T-helper 9 cell (primary cell): ENCODE results near the gene MAP3K13.
"Not testable (repeated sequence)": the region's sequence is repeated elsewhere in the genome, so short reads cannot be mapped to it uniquely, and the experiment has no call there.

Source experiments
- DNase-seq: peaks from one replicate; pipeline ENCODE4 v3.0.0-alpha.2; 2020

The MAP3K13 gene

DNA sequence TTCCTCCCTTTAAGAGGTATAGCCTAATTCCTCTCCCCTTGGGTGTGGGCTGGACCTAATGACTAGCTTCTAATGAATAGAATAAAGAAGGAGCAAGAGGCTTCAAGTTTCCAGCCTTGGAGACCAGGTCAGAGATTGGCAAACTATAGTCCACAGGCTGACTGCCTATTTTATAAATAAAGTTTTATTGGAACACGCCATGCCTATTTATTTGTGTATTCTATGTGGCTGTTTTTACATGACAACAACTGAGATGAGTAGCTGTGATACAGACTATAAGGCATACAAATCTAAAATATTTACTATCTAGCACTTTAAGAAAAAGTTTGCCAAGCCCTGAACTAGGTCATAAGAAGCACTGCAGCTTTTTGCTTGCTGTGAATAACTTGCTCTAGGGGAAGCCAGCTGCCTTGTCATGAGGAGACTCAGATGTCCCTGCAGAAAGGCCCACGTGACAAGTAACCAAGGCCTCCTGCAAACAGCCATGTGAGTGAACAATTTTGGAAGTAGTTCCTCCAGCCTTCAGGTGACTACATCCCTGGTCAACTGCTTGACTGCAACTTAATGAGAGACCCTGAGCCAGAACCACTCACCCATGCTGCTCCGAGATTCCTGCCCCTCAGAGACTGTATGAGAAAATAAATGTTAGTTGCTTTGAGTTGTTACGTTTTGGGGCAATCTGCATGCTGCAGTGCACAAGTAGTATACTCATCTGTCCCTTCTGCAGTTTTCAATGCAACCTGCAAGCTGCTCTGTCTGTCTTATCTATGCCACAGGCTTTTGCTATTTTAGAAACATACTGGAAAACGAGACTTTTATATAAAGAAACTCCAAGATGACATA is 21.1 kb upstream of the MAP3K13 start:
- DNase-seq = no peak

DNA sequence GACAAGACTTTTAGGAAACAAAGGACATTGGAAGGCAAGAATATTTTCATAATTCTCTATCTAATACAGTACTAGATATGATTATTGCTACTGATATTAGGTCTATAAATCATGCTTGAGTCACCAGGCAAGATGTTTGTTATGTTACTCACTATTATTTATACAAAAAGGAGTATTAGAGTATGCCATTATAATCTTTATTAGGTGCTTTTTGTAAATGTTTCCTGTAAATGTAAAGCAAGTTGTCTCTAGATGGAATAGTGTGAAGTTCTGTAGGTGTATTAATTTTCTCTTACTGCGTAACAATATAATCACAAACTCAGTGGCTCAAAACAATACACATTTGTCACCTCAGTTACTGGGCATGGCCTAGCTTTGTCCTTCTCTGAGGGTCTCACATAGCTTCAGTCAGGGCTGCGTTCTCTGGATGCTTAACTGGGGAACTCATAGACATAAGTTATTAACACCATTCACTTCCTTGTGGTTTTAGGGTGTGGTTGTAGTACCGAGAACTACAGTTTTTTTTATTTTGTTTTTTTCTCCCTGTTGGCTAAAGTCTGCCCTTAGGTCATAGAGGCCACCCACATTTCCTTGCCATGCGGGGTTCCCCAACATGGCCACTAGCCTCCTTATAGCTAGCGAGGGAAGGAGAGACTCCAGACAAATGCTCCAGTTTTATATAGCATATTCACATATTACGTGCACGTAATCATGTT is 20.3 kb upstream of the MAP3K13 start:
- no peak for DNase-seq

DNA sequence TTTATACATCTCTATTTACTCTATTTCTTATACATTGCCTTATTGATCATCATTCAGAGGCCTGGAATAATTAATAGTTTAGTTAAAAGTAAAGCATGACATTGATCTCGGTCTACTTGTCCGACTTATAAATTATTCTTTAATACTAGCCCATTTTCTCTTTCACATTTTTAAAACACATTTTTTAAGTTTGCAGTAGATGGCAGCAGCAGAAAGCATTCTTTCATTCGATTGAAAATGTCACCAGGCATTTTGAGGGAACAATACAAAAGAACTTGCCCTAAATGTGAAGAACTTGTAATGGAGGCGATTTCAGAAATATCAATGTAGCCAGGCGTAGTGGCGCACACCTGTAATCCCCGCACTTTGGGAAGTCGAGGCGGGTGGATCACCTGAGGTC is 15.5 kb upstream of the MAP3K13 start:
- no peak for DNase-seq

DNA sequence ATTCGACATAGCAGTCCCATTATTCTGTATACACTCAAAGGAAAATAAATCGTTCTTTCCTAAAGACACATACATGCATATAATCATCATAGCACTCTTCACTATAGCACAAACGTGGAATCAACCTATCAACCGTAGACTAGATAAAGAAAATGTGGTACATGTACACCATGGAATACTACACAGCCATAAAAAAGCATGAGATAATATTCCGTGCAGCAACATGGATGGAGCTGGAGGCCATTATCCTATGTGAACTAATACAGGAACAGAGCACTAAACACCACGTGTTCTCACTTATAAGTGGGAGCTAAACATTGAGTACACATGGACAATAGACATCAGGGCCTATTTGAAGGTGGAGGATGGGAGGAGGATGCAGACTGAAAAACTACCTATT is 12.1 kb upstream of the MAP3K13 start:
- DNase-seq = no peak

DNA sequence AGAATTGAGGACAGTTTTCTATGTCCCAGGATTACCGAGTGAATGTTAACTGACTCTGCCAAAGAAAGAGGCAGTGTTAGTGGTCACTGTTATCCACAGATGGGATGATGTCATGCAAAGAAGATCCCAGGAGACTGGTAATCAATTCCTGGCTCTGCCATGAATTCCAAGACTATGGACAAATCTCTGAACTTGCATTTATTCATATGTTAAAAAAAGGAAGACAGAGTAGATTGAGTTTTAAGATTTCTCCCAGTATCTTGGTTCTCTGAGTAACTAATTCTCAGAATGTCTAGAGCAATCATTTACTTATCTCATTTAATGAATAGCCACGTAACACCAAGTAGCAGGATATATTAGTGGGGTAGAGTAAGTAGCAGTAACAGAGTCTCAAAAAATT is 11.5 kb upstream of the MAP3K13 start:
- no peak for DNase-seq

DNA sequence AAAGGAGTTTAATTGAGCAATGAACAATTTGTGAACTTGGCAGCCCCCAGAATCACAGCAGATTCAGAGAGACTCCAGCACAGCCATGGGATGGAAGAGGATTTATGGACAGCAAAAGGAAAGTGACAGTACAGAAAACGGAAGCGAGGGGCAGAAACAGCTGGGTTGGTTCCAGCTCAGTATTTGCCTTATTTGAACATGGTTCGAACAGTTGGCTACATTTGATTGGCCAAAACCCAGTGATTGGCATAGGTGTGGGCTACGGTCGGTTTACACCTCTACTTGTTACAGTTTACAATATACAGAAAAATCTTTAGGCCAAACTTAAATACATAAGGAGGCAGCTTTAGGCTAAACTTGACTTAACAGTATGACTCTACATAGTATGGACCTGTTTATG is 9.7 kb upstream of the MAP3K13 start:
- DNase-seq = no peak

DNA sequence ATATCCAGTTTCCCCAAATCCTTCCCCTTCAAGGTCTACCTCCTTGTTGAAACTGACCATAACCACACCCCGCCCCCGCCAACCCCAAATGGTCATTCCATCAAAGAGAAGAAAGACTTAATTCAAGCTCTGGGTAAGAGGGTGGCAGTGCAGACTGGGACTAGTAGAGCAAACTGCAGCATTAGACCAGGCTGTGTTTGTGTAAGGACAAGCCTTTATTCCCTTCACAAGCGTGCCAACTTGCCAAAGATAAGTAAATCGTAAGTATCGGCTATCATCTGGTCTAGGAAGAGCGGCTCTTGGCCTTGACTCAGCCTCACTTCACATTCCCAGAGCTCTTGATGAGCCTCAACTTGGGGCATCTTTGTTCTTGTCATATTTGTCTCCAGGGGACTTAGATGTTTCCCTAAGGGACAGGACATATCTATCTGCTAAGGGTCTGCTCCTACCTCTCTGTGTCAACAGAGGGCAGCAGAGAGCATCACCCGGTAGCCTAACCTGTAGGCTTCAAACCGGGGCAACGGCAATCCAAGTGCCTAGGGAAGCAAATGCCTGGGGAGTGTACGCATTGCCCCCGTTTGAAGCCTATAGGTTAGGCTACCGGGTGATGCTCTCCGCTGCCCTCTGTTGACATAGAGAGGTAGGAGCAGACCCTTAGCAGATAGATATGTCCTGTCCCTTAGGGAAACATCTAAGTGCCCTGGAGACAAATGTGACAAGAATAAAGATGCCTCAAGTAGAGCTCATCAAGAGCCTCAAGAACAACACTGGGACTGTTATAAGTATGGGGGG is 8.9 kb upstream of the MAP3K13 start:
- DNase-seq = peak; percentile 34

DNA sequence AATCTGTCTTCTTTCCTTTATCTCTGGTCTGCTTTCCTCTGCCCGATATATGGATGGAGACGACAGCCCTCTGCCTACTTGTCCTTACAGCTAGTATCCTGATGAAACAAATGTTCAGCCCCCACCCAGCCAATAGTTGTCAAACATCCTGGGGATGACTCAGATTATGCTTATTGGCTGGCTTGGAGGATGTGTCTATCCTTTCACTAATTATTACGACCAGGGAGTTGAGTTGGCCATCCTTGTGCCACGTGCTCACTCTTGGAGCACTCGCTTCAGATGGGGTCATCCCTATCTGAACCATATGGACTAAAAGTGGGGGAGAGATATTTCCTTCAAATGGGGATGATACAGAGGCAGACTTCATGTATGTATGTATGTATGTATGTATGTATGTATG is 6.4 kb upstream of the MAP3K13 start:
- DNase-seq = no peak

DNA sequence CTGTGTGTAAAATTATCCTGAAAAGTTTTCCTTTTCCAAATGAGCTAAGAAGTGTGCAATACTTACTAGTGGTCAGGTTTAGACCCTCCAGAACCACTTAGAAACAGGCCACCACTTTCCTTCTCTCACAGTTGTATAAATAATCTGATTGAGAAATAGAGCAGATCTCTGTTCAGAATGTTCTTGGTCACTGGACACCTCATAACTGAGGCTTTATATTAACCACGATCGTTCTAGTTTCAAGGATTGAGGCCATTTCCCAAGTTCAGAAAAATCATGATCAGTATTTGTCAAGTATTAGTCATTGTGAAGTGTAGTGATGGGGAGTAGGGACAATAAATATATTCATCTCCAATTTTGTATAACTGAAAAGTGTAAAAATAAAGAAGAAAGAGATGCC is 1.0 kb upstream of the MAP3K13 start:
- no peak for DNase-seq

DNA sequence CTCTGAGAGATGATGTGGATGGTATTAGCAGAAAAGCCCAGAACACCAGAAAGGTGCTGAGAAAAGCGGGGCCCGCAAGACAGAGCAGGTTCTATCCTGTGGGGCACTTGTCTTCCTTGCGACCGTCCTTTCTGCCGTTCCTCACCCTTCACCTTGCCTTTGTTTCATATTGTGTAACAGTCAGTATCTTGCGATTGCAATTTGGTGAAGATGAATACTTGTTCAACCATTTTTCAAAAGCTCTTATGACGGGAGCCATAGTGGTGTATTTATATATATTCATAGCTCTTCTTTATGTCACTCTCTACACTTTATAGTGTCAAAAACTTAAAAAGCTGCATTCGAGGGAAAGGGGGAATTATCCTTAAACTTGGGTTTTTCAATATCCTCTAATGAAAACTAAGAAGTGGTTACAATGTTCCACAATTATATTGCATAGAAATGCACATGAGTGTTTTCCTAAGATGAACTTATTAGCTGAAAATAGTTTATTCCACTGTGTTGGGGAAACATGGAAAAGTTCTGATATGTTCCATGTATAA is 797 bp downstream of the MAP3K13 start:
- DNase-seq = no peak

DNA sequence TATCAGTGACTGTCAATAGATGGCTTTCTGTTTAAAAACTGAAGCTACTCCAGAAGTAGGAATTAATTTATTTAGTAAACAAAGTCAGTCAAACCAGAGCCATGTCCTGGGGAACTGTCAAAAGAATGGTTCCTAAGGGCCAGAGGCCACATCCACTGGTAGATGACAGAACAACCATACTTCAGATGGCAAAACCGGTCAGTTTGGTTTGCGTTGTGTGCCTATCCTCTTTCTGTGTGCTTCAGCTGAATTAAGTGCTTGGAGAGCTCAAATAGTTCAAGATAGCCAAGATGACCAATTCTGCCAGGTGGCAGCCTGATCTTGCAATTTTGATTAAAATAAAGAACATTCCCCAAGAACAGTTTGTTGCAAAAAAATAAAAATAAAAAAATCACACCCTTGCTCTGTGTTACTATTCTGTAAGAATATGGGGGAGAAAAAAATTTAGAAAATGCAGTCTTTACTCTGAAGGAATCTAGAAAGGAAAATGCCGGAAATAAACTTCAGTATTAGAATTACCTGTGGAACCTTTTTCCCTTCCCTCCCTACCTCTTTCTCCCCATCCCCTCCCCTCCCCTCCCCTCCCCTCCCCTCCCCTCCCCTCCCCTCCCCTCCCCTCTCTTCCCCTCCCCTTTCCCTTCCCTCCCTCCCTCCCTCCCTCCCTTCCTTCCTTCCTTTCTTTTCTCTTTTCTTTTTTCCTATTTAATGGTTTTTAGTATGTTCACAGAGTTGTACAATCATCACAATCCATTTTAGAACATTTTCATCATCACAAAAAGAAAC is 2.5 kb downstream of the MAP3K13 start:
- no peak for DNase-seq

DNA sequence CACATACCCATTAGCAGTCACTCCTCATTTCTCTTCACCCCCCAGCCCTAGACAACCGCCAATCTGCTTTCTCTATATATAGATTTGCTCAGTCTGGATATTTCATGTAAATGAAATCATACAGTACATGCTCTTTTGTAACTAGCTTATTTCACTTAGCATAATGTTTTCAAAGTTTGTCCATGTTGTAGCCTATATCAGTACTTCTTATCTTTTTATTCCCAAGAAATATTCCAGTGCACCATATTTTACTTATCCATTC is 3.1 kb downstream of the MAP3K13 start:
- DNase-seq = no peak

DNA sequence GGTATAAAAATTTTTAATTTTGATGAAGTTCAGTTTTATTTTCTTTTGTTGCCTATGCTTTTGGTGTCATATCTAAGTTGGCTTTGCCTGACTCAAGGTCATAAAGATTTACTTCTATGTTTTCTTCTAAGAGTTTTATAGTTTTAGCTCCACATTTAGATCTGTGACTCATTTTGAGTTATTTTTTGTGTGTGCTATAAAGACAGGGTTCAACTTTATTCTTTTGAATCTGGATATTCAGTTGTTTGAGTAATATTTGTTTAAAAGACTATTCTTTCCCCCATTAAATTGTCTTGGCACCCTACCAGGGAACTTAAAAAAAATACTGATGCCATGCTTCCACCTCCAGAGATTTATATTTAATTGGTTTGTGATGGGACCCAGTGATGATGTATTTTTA is 4.0 kb downstream of the MAP3K13 start:
- DNase-seq = no peak

DNA sequence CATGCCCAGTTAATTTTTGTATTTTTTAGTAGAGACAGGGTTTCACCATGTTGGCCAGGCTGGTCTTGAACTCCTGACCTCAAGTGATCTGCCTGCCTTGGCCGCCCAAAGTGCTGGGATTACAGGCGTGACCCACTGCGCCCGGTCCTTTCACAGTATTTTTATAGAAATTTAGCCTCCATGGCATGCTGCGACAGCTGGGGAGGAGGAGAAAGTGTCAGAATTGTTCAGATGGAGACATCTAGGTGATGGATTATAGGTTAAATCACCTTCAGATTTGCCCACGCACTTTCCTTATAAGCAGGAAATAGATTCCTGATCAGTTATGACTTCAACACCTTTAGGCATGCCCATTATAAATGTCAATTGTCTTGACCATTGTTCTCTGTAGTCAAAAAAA is 7.4 kb downstream of the MAP3K13 start:
- not testable (repeated sequence) for DNase-seq

DNA sequence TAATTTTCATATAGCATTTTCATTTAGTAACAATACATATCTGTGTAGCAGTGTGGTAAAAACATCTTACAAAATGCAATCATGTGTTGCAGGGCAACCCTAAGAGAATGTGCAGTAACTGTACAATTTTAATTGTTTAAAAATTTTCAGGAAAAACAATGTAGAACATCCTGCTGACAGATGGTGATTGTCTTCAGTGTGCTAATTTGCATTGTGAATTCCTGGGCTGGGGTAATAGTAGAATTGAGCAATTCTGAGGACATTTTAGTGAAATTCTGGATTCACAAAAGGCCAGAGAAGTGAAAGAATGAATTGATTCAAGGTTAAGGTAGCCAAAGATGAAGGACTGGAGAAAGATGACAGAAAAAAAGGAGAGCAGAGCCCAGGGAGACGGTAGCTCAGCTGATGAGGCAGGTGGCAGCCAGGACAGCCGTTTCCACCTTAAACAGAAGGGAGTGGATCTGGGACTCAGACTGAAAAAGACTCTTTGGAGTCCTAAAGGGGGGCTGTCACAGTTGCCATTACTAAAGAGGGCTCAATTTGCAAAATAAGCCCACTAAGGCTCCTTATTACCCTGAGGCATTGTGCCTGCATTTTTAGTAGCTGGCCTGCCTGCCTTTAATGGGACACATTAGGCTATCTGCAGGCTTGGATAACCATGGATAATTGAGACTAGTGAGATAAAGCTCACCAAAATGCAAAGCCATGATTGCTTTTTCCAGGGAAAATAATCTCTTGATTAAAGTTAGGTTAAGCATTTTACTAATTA is 8.6 kb downstream of the MAP3K13 start:
- no peak for DNase-seq

DNA sequence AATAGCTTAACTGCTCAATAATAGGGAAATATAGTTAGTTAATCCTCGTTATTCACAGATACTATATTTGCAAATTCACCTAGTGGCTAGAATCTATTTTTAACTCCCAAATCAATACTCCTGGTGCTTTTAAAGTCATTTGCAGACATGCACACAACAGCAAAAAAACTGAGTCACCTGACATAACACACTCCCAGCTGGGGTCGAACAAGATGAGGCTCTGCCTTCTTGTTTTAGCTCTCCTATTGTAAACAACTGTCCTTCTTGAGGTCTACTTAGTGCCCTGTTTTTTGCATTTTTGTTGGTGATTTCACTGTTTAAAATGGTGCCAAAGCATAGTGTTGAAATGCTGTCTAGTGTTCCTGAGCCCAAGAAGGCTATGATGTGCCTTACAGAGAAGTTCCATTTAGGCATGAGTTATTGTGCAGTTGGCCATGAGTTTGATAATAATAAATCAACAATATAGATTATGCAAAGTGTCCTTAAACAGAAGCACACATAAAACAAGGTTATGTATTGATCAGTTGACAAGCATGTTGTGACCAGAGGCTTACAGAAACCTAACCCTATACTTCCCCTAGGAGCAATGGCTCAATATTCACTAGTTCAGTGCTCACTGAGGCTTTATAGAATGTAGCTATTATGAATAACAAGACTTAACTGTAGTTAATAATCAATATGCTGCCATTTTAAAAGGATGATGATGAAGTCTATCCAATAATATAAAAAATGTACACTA is 18.6 kb downstream of the MAP3K13 start:
- DNase-seq = no peak

DNA sequence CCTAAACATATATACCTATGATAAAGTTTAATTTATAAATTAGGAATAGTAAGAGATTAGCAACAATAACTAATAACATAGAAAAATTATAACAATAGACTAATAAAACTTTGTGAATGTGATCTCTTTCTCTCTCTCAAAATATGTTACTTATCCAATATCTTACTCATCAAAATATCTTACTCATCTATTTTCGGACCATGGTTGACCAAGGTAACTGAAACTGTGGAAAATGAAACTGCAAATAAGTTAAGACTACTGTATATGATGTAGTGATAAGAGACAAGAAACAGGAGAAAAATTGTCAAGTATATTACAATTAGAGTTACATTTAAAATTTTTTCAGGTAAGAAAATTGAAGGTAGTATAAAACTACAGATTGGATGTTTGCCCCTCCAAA is 19.2 kb downstream of the MAP3K13 start:
- DNase-seq = no peak

DNA sequence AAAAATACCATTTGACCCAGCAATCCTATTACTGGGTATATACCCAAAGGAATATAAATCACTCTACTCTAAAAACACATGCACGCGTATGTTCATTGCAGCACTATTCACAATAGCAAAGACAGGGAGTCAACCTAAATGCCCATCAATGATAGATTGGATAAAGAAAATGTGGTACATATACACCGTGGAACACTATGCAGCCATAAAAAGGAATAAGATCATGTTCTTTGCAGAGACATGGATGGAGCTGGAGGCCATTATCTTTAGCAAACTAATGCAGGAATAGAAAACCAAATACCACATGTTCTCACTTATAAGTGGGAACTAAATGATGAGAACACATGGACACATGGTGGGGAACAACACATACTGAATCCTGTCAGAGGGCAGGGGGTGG is 23.6 kb downstream of the MAP3K13 start:
- DNase-seq = not testable (repeated sequence)

DNA sequence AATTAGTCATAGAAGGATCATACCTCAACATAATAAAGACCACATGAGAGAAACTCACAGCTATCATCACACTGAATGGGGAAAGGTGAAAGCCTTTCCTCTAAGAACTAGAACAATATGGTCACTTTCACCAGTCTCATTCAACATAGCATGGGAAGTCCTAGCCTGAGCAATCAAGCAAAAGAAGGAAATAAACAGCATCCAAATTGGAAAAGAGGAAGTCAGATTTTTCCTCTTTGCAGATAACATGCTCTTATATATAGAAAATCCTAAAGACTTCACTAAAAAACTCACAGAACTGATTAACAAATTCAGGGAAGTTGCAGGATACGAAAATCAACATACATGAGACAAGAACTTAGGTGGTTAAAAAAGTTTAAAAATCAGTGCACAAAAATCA is 24.7 kb downstream of the MAP3K13 start:
- no peak for DNase-seq

DNA sequence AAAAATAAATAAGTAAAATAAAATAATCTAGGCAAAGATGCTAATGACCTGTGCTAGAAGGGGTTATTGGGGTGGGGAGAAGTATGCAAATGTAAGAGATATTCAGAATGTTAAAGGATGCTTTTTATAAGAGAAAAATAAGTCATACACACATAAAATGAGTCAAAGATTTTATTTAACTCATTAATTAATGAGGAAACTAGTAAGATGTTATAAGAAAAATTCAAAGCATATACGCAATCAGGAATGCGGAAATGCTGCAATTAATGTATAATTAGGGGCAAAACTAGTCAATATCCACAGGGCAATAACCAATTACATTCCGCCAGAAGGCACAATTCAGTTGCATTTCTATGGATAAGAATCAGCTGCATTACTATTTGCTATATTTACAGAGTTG is 30.1 kb downstream of the MAP3K13 start:
- DNase-seq = no peak

DNA sequence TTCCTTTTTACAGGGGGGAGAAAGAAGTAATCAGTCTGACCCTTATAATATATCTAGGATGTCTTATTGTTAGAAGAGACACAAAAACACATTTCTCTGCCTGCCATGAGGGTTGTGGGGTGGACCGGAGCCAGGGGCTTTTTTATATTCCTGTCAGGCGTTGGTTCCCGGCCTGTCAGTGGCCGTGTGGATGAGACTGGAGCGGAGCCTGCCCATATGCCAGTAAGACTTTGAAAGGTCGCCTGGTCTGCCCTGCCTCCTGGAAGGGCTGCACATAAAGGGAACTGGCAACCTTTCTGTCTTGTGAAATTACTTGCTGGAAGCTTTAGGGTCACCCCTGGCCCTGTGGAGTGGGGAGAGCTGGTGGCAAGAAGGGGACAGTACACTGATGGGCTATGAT is 34.7 kb downstream of the MAP3K13 start:
- no peak for DNase-seq
